HG03558 (cell line): ENCODE measurements around the gene FAM47E.
"Not testable (repeated sequence)": the region's sequence is repeated elsewhere in the genome, so short reads cannot be mapped to it uniquely, and the experiment has no call there.

ENCODE experiments used
- ATAC-seq: cut with Tn5 transposase; IDR thresholded peaks from one replicate; pipeline ENCODE4 v1.9.1; 2021; ENCODE audit warnings: moderate number of reproducible peaks; ENCODE audit not compliant: unreplicated experiment; ENCODE audit errors: extremely low read depth

Gene FAM47E

DNA sequence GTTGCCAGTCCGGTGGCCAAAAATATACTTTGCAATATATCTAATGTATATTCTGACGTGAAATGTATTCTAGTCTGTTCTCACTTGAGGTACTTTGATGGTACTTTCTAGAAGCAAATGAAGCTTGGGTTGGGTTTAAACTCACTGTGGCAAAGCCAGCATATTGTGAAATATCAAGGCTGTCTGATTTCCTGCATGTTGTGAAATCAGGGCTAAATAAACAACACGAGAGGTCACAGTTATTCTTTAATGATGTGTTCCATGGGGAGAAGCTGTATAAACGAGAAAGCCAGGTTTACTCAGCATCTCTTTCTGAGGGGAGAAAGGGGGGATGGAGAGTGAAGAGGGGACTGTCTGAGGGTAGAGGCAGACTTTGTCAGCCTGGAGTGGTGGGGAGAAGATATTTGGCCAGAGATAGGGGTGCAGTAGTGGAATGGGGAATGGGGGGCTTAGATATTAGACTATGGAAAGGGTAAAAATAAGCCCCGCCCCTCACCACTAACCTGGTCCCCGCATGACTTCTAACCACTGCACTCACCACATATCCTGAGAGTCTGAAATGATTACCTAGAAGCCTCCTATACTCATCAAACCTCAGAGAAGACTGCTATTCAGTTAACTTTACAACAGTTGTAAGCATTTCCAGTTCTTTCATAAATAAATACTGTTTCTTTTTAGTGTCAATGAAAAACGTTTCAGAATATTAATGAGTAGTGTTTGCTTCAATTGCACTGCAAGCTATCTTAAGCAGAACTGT, 32.0 kb upstream of the FAM47E start:
- no peak for ATAC-seq

DNA sequence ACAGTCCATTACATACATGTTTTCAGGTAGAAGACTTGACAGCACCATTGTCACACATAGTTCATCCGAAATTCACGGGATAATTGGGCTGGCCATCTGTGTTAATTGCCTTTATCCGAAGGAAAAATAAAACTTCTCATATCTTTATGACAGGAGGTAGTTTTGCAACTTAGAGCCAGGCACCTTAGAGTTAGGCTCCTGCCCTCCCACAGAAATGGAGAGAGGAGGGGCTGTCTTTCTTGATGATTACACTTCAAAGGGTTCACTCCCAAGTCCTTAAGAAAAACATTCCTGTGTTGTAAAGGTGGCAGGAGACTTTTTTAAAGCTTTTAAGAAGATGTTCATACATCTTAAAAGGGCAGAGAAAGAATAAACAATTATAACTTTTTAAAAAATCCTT, 27.4 kb upstream of the FAM47E start:
- no peak for ATAC-seq

DNA sequence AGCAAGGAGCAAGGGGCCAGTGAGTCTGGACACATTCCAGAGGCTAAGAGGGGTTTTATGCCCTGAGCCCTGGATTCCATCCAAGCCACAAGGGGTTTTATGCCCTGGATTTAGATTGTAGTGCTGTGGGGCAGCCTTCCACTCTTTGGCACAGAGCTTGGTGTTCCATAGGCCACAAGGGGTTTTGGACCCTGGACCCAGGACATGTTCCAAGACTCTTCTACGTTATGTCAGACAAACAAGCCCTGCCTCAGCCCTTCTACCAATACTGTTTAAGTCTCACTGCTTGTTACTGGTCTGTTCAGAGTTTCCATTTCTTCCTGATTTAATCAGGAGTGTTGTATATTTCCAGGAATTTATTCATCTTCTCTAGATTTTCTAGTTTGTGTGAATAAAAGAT, 25.1 kb upstream of the FAM47E start:
- ATAC-seq: no peak

DNA sequence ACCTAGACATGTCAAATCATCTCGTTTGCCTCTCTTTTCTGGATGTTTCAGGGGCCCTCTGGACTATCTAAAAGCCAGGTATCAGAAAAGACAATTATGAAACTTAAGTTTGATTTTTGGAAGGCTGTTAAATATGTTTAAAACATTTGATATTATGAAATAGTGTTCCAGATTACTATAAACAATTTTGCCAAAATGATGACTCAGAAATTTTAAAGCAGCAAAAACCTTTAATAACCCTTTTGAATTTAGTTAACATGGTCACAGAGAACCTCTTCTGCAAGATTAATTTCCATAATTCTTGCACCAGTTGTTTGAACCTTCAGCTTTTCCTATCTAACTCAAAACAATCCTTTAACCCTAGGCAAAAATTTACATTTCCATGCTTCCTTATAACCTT, 18.8 kb upstream of the FAM47E start:
- no peak for ATAC-seq

DNA sequence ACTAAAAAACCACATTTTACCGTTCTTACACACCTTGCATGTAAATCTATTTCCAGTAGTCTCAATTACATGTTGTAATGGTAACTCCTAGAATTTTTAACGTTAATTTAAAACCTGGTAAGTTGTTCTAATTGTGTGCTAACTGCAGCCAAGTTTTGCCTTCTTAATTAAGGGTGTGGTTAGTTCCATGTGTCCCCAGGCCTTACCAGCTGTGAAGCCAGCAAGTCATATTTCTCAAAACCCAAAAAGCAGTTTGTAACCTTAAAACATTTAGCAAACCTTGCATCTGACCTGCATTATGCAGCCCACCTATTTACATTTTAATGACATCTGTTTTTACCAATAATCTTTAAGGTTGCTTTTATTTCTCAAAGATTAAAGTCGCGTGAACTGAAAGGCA, 18.4 kb upstream of the FAM47E start:
- no peak for ATAC-seq

DNA sequence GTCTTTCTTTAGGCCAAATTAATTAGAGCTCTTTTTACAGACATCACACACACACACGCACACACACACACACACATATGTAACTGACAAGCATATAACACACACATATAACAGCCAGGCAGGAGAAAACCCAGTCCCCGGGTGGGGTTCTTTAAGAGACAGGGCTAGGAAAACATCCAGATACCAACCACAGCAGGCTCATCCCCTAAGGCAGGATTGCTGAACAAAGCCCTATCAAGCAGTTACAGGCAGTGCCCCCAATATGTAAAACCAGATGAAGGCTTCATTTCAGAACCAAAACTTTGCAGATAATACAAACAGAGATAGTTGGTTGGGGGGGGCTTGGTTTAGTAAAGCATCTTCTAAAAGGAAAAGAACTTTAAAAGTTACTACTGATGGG, 18.0 kb upstream of the FAM47E start:
- no peak for ATAC-seq

DNA sequence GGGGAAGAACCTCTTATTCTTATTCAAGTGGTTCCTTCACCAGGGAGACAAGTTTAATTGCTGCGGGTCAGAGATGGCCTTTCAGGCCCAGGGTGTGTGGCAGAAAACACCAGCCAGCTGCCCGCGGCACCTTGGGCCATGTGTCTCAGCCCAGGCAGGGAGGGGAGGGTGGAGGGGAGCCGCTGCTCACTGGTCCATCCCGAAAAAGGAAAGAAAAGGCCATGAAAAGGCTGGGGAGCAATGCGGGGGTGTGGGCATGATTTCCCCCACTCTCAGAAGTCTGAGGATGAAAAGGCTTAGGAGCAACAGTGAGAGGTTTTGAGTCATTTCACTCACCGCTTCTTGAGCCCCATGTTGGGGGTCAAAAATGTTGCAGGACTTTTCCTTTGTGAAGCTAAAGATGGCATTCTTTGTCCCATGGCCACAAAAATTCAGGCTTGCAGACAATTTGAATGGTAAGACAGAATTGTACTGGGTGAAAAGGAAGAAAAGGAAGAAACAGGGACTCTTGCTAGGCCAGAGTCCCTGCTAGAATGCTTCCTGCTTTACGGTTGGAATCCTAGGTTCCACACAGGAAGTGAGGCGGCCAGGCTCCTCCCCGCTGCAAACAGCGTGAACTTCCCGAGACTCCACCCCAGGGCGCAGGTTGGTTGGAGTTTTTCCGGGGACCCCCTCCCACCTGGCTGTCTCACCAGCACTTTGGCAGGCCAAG, 17.4 kb upstream of the FAM47E start:
- no peak for ATAC-seq

DNA sequence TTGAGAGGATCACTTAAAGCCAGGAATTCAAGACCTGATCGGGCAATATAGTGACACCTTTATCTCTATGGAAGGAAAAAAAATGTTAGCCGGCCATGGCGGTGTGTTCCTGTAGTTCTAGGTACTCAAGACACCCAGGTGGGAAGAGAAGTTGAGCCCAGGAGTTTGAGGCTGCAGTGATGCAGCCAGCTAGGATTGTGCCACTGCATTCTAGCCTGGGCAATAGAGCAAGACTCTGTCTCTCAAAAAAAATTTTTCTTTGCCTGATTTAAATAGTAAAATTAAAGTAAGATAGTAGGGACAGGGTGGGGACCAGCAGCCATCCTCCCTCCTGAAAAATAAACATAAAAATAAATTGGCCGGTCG, 16.9 kb upstream of the FAM47E start:
- ATAC-seq: no peak

DNA sequence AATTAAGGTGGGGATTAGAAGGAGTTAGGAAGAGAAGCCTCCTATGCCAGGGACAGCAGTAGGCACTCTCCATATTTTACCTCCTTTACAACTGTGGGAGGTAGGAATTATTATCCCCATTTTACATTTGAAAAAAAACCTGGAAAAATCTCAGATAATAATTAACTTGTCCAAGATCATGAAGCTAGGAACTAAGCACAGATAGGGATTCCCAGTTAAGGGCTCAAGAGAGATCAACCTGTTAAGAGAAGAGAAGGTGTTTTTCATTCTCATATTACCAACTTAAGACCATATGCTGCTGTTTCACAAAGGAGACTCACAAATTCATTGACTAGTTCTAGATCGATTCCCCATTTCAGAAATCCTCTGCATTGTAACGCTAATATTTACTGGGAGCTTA, 16.1 kb upstream of the FAM47E start:
- no peak for ATAC-seq

DNA sequence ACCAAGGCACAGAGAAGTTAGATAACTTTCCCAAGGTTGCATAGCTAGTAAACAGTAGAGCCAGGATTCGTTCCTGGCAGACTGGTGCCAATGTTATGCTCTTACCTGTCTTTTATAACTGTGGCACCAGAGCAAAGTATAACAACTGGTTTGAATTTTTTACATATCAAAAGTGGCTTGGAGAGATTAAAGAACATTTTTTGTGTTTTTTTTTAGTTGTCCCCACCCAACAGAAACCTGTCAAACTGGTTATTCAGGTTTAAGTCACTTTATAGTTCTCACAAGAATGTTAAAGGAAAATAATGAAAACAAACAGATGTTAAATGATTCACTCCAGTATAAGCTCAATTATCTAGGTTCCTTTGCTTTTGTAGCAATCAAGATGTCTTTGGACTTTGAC, 15.6 kb upstream of the FAM47E start:
- no peak for ATAC-seq

DNA sequence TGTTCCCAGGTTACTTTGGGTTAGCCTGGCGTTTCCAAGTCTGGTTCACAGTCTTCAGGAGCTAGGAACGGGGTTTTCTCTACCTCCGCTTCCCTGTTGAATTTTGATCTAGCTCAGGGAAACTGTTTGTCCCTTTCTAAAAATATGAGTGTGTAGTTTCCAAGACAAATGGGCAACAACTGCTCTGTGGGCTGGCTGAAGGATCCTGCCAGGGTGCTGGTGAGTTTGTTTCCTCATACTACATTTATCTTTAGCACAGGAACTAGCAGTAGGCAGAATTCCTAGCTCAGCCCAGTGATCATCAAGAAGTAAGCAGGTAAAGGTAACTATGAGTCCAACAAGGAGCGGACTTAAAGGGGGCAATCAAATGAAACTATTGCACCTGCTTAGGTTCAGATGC, 13.3 kb upstream of the FAM47E start:
- no peak for ATAC-seq

DNA sequence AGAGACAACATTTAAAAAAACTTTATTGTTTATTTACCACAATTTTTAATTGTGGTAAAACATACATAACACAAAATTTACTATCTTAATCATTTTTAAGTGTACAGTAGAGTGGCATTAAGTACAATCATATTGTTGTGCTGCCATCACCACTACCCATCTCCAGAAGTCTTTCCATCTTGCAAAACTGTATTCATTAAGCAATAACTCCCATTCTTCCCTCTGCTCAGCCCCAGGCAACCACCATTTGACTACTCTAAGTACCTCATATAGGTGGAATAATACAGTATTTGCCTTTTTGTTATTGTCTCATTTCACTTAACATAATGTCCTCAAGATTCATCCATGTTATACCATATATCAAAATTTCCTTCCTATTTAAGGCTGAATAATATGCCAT, 12.8 kb upstream of the FAM47E start:
- no peak for ATAC-seq

DNA sequence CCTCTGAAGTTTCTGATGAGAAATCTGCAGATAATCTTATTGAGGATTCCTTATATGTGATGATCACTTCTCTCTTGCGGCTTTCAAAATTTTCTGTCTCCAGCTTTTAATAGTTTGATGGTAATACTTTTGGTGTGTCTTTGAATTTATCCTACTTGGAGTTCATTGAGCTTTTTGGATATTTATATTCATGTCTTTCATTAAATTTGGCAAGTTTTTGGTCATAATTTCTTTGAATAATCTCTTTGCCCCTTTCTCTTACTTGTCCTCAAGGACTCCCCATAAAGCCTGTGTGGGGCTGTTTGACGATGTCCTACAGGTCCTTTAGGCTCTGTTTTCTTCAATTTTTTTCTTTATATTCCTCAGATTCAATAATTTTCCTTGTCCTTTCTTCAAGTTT, 11.3 kb upstream of the FAM47E start:
- ATAC-seq: no peak

DNA sequence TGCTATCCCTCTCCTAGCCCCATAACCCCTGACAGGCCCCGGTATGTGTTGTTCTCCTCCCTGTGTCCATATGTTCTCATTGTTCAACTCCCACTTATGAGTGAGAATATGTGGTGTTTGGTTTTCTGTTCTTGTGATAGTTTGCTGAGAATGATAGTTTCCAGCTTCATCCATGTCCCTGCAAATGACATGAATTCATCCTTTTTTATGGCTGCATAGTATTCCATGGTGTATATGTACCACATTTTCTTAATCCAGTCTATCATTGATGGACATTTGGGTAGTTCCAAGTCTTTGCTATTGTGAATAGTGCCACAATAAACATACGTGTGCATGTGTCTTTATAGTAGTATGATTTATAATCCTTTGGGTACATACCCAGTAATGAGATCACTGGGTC, 7.6 kb upstream of the FAM47E start:
- ATAC-seq: not testable (repeated sequence)

DNA sequence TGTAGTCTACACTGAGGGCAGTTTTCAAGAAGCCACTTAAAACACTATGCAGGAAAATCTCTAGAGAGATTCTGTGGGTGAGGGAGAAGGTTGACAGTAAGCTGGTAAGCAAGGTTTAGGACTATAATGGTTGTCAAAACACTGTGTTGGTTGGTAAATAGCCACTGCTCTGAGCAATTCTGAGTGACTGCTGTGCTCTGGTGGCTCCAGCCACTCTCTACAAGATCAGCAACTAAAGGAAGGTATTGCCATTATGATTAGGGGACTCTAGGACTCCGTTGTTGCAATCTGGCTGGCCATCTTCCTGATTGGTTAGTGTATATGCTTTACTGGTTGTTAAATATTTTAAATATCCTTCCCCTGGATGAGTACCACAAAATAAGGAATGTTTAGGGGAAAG, 5.5 kb upstream of the FAM47E start:
- ATAC-seq: no peak

DNA sequence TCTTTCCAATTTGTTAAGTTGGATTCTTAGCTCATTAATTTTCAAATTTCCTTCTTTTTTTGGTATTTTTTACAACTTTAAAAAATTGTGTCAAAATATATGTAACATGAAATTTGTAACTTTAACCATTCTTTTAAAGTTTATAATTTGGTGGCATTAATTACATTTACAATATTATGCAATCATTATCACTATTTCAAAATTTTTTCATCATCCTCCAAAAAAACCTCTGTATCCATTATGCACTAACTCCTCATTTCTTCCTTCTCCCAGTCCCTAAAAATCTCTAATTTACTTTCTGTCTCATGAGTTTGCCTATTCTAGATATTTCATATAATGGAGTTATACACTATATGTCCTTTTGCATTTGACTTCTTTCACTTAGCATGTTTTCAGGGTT, 4.7 kb upstream of the FAM47E start:
- no peak for ATAC-seq

DNA sequence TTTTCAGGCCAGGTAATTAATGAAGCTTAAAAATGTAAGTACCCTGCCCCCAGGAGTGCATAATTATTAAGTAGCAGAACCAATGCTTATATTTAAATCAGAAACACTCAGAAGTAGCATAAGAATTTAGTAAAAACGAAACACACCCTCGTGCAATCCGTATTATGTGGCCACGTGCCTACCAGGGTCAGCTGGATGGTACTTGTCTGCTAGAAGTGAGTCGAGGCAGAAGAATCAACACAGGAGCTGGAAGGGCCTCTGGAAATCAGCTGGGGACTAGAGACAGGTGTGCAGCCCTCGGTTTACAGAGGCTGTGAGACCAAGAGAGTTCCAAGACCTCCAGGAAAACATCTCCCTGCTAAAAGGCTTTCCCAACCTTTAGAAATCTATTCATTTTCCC, 559 bp upstream of the FAM47E start:
- no peak for ATAC-seq

DNA sequence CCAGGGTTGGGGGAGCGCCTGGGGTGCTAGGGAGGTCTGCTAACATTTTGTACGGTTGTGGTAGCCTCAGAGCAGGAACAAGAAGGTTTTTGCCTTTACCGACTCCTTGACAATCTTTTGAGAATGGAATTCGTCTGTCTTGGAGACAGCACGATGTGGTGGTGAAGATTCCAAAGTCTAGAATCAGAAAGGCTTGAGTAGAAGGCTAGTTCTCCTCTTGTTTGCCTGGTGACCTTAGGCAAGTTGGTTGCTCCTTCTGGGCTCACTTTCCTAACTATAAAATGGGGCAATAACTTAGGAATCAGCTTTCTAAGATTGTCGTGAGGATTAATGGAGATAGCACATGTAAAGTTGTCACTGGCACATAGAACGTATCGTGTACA, 741 bp downstream of the FAM47E start:
- no peak for ATAC-seq

DNA sequence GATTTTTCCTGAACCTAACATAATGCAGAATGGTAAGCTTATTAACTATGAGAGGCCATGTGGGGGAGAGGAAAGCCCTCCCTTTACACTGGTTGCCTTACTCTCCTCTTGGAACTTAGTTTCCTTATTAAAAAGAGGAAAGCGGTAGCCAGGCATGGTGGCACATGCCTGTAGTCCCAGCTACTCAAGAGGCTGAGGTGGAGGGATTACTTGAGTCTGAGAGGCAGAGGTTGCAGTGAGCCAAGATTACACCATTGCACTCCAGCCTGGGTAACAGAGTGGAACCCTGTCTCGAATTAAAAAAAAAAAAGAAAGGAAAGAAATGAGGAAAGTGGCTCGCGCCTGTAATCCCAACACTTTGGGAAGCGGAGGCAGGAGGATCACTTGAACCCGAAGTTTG, 2.0 kb downstream of the FAM47E start:
- no peak for ATAC-seq

DNA sequence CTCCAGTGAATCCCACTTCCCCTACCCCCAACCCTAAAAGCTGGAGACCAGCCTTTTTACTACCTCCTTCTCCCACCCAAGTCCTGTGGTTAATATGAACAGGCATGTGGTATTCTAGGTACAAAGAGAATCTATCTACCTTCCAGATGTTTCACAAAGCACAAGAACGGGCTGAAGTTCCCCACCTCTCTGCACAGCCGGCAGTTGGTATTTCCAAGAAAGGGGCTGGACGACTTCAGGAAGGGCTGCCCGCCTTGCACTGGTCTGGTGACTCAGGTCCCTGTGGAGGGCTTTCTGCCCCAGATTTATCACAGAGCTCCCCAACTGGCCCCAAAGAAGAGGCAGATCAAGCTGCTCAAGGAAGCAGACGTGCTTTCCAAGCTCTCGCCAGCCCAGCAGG, 4.5 kb downstream of the FAM47E start:
- no peak for ATAC-seq

DNA sequence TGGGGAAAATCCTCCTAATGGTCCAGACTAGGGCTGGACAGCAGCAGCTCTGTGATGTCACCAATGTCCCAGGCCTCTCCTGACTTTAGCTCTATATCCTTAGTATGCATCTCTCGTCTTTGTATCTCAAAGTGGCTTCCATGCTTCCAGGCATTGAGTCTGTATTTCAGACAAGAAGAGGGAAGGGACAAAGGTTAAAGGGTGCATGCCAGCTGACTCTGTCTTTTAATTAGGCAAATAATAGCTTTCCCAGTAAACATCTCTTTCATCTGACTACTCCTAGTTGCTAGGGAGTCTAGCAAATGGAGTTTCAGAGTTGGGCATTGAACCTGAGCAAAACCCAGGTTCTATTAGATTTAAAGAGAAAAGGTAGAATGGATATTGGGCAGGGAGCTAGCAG, 5.4 kb downstream of the FAM47E start:
- no peak for ATAC-seq

DNA sequence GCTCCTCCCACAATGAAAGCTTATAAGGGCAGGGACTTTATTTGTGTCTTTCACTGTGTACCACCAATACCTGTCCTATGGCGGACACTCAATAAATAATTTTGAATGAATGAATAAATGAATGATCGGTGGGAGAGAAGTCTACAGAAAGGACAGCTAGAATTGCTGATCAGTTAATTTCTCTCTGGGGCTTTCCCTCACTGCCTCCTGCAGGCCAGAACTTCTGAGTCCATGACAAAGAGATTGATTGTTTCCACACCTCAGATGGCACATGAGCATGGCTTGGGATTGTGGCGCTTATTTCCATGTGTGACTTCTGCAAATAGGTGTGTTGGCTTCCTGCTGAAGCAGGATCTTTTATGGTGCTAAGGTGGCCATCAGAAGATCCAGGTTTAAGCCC, 6.3 kb downstream of the FAM47E start:
- ATAC-seq: no peak
